ENCODE measurements around the gene GPM6B. TPM values are rescaled to one million over a fixed set of nuclear protein-coding genes. Genes with fewer than 3 reads are reported as not detected.

The GPM6B gene
- total and polyA plus RNA-seq, 2 of the 4 experiments (the other 2 are of a cell fraction), result 4.2 to 5.9 TPM

- no peak overlapping the region for H2AFZ ChIP-seq (replicated peaks; ENCODE audit: low read length, poor library complexity)
- H4K91ac ChIP-seq (ENCODE audit: insufficient read depth, low read depth, low read length), result no peak overlapping the region
- H3K9me1 ChIP-seq (ENCODE audit: insufficient read depth, low read length), result no peaks in the 10 kb centered on the region
- H3K14ac ChIP-seq (replicated peaks; ENCODE audit: low read depth, low read length), result no peak overlapping the region
- H4K8ac ChIP-seq (ENCODE audit: low read depth in 2 of 2, low read length in 2 of 2), result no peak overlapping the region
- peaks cover 24% of the 10 kb centered on the region for H3K27me3 ChIP-seq (ENCODE audit: control insufficient read depth, insufficient read depth, low read length)
- no peak overlapping the region for H2AK5ac ChIP-seq (ENCODE audit: low read depth, low read length)
- no peak overlapping the region for H3K4me2 ChIP-seq (ENCODE audit: low read depth, low read length)
- H3K56ac ChIP-seq (ENCODE audit: extremely low read depth, insufficient read depth, low read length), result no peak overlapping the region
- ChIA-PET POLR2A (ENCODE audit: unreplicated experiment) (no interaction called here), CTCF (no interaction called here)
- no peak overlapping the region for H3K9ac ChIP-seq (ENCODE audit: low read depth, low read length)
- no peak for DNase-seq
- no peak overlapping the region for H2BK5ac ChIP-seq (ENCODE audit: low read depth, low read length, poor library complexity, severe bottlenecking)
- no peak overlapping the region for H3K27ac ChIP-seq (ENCODE audit: insufficient read depth, low read length)
- H4K20me1 ChIP-seq (ENCODE audit: insufficient read depth, low read length), result no peaks in the 10 kb centered on the region
- H3K4ac ChIP-seq (ENCODE audit: low read depth, low read length), result no peak overlapping the region
- H2AK9ac ChIP-seq (replicated peaks; ENCODE audit: low read depth, low read length, poor library complexity), result no peak overlapping the region
- no peak overlapping the region for H4K5ac ChIP-seq (ENCODE audit: low read depth, low read length)
- no peaks in the 10 kb centered on the region for H3K9me3 ChIP-seq (ENCODE audit: control insufficient read depth, insufficient read depth, low read length)
- no peak overlapping the region for H2BK120ac ChIP-seq (ENCODE audit: low read depth, low read length)
- TF ChIP-seq, protein P1, sequence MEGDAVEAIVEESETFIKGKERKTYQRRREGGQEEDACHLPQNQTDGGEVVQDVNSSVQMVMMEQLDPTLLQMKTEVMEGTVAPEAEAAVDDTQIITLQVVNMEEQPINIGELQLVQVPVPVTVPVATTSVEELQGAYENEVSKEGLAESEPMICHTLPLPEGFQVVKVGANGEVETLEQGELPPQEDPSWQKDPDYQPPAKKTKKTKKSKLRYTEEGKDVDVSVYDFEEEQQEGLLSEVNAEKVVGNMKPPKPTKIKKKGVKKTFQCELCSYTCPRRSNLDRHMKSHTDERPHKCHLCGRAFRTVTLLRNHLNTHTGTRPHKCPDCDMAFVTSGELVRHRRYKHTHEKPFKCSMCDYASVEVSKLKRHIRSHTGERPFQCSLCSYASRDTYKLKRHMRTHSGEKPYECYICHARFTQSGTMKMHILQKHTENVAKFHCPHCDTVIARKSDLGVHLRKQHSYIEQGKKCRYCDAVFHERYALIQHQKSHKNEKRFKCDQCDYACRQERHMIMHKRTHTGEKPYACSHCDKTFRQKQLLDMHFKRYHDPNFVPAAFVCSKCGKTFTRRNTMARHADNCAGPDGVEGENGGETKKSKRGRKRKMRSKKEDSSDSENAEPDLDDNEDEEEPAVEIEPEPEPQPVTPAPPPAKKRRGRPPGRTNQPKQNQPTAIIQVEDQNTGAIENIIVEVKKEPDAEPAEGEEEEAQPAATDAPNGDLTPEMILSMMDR (conservative IDR thresholded peaks at IDR 0.05; ENCODE audit: low read depth, low read length), result no peak
- TF ChIP-seq, protein P2, sequence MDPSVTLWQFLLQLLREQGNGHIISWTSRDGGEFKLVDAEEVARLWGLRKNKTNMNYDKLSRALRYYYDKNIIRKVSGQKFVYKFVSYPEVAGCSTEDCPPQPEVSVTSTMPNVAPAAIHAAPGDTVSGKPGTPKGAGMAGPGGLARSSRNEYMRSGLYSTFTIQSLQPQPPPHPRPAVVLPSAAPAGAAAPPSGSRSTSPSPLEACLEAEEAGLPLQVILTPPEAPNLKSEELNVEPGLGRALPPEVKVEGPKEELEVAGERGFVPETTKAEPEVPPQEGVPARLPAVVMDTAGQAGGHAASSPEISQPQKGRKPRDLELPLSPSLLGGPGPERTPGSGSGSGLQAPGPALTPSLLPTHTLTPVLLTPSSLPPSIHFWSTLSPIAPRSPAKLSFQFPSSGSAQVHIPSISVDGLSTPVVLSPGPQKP (IDR thresholded peaks at IDR 0.05; ENCODE audit: borderline replicate concordance, low read depth, low read length), result no peak
- dilution Hi-C loops (cut with HindIII; ENCODE audit: low sequenced_read_pairs, unreplicated experiment), result no loop called here
- in situ Hi-C loops (cut with MboI; ENCODE audit: low sequenced_read_pairs), result no loop called here
- BruUV-seq (replicated peaks), result no TSS peak
- H3K4me3 ChIP-seq (ENCODE audit: insufficient read depth, low read depth, low read length), result no peak overlapping the region
- no peaks in the 10 kb centered on the region for H3K36me3 ChIP-seq (ENCODE audit: control insufficient read depth, insufficient read depth, low read length)
- no CpG with 5 or more reads among the region's 10 CpGs for WGBS, 2 experiments (ENCODE audit: extremely low coverage in 2 of 2, insufficient read length in 1 of 2)
- no peak overlapping the region for H3K18ac ChIP-seq (ENCODE audit: low read depth, low read length)
- no peaks in the 10 kb centered on the region for H3K4me1 ChIP-seq (ENCODE audit: control insufficient read depth, insufficient read depth, low read length)
- no peak for ATAC-seq (ENCODE audit: low read depth)
- intact Hi-C loops (cut with micrococcal nuclease), result no loop called here
- H2BK15ac ChIP-seq (ENCODE audit: low read depth, low read length), result no peak overlapping the region
- H2BK20ac ChIP-seq (ENCODE audit: low read depth, low read length), result no peak overlapping the region
- H3K79me1 ChIP-seq (ENCODE audit: low read depth in 1 of 2, low read length in 2 of 2), result no peaks in the 10 kb centered on the region
- no peak overlapping the region for H3K23ac ChIP-seq (ENCODE audit: low read depth, low read length)
Observed at GRCh38 chrX:13794417-13794816, 22.5 kb downstream of the GPM6B start.

Measured in IMR-90 (cell line).